ENCODE data around the gene NLGN1.

DNA sequence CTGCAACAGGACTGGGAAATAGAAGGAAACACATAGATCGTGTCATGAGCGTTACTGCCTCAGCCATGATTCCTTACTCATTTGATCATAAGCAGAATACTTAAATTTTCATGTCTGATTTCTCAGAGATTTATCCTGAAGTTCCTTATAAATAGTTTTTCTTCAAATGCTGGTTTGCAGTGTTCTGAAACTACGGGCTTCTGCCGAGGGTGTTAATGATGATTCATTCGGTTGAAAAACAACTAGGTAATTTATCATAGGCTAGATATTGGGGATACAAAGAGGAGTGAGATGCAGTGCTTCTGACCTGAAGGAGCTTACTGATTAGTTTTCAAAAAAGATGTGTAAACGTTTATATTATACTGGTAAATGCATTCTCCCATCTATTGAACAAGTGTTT is 428.9 kb downstream of the NLGN1 start:
- TF ChIP-seq, protein P1, sequence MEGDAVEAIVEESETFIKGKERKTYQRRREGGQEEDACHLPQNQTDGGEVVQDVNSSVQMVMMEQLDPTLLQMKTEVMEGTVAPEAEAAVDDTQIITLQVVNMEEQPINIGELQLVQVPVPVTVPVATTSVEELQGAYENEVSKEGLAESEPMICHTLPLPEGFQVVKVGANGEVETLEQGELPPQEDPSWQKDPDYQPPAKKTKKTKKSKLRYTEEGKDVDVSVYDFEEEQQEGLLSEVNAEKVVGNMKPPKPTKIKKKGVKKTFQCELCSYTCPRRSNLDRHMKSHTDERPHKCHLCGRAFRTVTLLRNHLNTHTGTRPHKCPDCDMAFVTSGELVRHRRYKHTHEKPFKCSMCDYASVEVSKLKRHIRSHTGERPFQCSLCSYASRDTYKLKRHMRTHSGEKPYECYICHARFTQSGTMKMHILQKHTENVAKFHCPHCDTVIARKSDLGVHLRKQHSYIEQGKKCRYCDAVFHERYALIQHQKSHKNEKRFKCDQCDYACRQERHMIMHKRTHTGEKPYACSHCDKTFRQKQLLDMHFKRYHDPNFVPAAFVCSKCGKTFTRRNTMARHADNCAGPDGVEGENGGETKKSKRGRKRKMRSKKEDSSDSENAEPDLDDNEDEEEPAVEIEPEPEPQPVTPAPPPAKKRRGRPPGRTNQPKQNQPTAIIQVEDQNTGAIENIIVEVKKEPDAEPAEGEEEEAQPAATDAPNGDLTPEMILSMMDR (IDR thresholded peaks at IDR 0.05) = no peak
- TF ChIP-seq EZH2 (IDR thresholded peaks at IDR 0.05) (no peak), EZH2phosphoT487 (IDR thresholded peaks at IDR 0.05) (no peak)
